H9 (cell line): Measurements from ENCODE around the gene OTUD3. TPM values are rescaled to one million over a fixed set of nuclear protein-coding genes. Genes with fewer than 3 reads are reported as not detected.

ENCODE experiments used
- DNase-seq: peaks from one replicate; pipeline ENCODE4 v3.0.0-alpha.2; 2017
- H2AFZ ChIP-seq: one replicate; pipeline ENCODE4 v1.6.1; 2013; ENCODE audit warnings: mild to moderate bottlenecking, low read length, control low read depth, moderate library complexity
- H2AK5ac ChIP-seq: 2 replicates; pipeline ENCODE4 v1.6.1; 2013; ENCODE audit warnings: low read length, control low read depth, mixed read lengths; ENCODE audit not compliant: insufficient read length
- H2BK120ac ChIP-seq: one replicate; pipeline ENCODE4 v1.6.1; 2013; ENCODE audit warnings: low read depth, mild to moderate bottlenecking, low read length, control low read depth, inconsistent platforms; ENCODE audit not compliant: poor library complexity, severe bottlenecking
- H2BK12ac ChIP-seq: 2 replicates; pipeline ENCODE4 v1.6.1; 2013; ENCODE audit warnings: low read length, control low read depth, mixed read lengths, low read depth; ENCODE audit not compliant: insufficient read length
- H2BK15ac ChIP-seq: 2 replicates; pipeline ENCODE4 v1.6.1; 2013; ENCODE audit warnings: low read depth, low read length, control low read depth
- H2BK20ac ChIP-seq: one replicate; pipeline ENCODE4 v1.6.1; 2013; ENCODE audit warnings: low read depth, mild to moderate bottlenecking, low read length, control low read depth, inconsistent platforms; ENCODE audit not compliant: poor library complexity, severe bottlenecking
- H2BK5ac ChIP-seq: 2 replicates; pipeline ENCODE4 v1.6.1; 2013; ENCODE audit warnings: low read length, control low read depth, mixed read lengths; ENCODE audit not compliant: insufficient read length
- H3K14ac ChIP-seq: 2 replicates; pipeline ENCODE4 v1.6.1; 2013; ENCODE audit warnings: low read length, control low read depth; ENCODE audit not compliant: insufficient read depth
- H3K18ac ChIP-seq: 2 replicates; pipeline ENCODE4 v1.6.1; 2013; ENCODE audit warnings: low read depth, mild to moderate bottlenecking, mixed read lengths, low read length, control low read depth; ENCODE audit not compliant: insufficient read length
- H3K23ac ChIP-seq: 2 replicates; pipeline ENCODE4 v1.6.1; 2013; ENCODE audit warnings: low read length, control low read depth, mixed read lengths, low read depth; ENCODE audit not compliant: insufficient read length
- H3K23me2 ChIP-seq: 2 replicates; pipeline ENCODE4 v1.6.1; 2013; ENCODE audit warnings: low read depth, mild to moderate bottlenecking, mixed read lengths, low read length, control low read depth; ENCODE audit not compliant: insufficient read length, poor library complexity, severe bottlenecking
- H3K27ac ChIP-seq: 2 replicates; pipeline ENCODE4 v1.5.1; 2013; ENCODE audit warnings: low read length, control low read depth, mixed read lengths, low read depth; ENCODE audit not compliant: insufficient read length
- H3K27me3 ChIP-seq: 2 replicates; pipeline ENCODE4 v1.6.1; 2013; ENCODE audit warnings: low read length, control low read depth, inconsistent platforms; ENCODE audit not compliant: insufficient read depth
- H3K4ac ChIP-seq: 2 replicates; pipeline ENCODE4 v1.6.1; 2013; ENCODE audit warnings: low read depth, mild to moderate bottlenecking, control low read depth, inconsistent platforms, low read length, moderate library complexity
- H3K4me1 ChIP-seq: 2 replicates; pipeline ENCODE4 v1.6.1; 2013; ENCODE audit warnings: low read length, control low read depth, inconsistent platforms; ENCODE audit not compliant: insufficient read depth
- H3K4me2 ChIP-seq: 2 replicates; pipeline ENCODE4 v1.6.1; 2013; ENCODE audit warnings: low read length, control low read depth, mixed read lengths; ENCODE audit not compliant: insufficient read length, insufficient read depth
- H3K56ac ChIP-seq: 2 replicates; pipeline ENCODE4 v1.6.1; 2013; ENCODE audit warnings: low read depth, mild to moderate bottlenecking, mixed read lengths, low read length, control low read depth; ENCODE audit not compliant: insufficient read length
- H3K79me1 ChIP-seq: 2 replicates; pipeline ENCODE4 v1.6.1; 2013; ENCODE audit warnings: low read depth, mild to moderate bottlenecking, moderate library complexity, low read length, control low read depth, inconsistent platforms; ENCODE audit not compliant: insufficient read depth, poor library complexity, severe bottlenecking
- H3K79me2 ChIP-seq: 2 replicates; pipeline ENCODE4 v1.6.1; 2013; ENCODE audit warnings: low read length, control low read depth, inconsistent platforms; ENCODE audit not compliant: insufficient read depth
- H3K9ac ChIP-seq: 2 replicates; pipeline ENCODE4 v1.6.1; 2013; ENCODE audit warnings: low read length, control low read depth, mixed read lengths; ENCODE audit not compliant: insufficient read length; ENCODE audit errors: extremely low read depth
- H3K9me3 ChIP-seq: one replicate; pipeline ENCODE4 v1.6.1; 2013; ENCODE audit warnings: low read depth, low read length, inconsistent platforms; ENCODE audit not compliant: control insufficient read depth
- H3T11ph ChIP-seq: one replicate; pipeline ENCODE4 v1.6.1; 2013; ENCODE audit warnings: mild to moderate bottlenecking, low read length, control low read depth, inconsistent platforms
- H4K20me1 ChIP-seq: one replicate; pipeline ENCODE4 v1.6.1; 2013; ENCODE audit not compliant: control insufficient read depth, insufficient read length, insufficient read depth
- H4K5ac ChIP-seq: 2 replicates; pipeline ENCODE4 v1.6.1; 2013; ENCODE audit warnings: low read depth, mild to moderate bottlenecking, mixed read lengths, low read length, control low read depth; ENCODE audit not compliant: insufficient read length
- H4K8ac ChIP-seq: replicated peaks from 2 replicates; pipeline ENCODE4 v1.6.1; 2013; ENCODE audit warnings: low read length, control low read depth, mixed read lengths, low read depth; ENCODE audit not compliant: insufficient read length
- H4K91ac ChIP-seq: 2 replicates; pipeline ENCODE4 v1.6.1; 2013; ENCODE audit warnings: low read depth, mild to moderate bottlenecking, moderate library complexity, mixed read lengths, low read length, control low read depth; ENCODE audit not compliant: insufficient read length
- H3K27ac Mint-ChIP-seq, 3 experiments: 2 replicates in 2 of 3; 3 replicates in 1 of 3; pipeline ENCODE4 v1.8.0; 2020 to 2021; ENCODE audit warnings: mixed read lengths in 3 of 3, mild to moderate bottlenecking in 1 of 3, moderate library complexity in 1 of 3
- H3K27me3 Mint-ChIP-seq: 2 replicates; pipeline ENCODE4 v1.8.0; 2021; ENCODE audit warnings: low read depth, mild to moderate bottlenecking, moderate library complexity, mixed read lengths
- H3K36me3 Mint-ChIP-seq, 3 experiments: 2 replicates in 2 of 3; 3 replicates in 1 of 3; pipeline ENCODE4 v1.8.0; 2020 to 2021; ENCODE audit warnings: low read depth in 3 of 3, mixed read lengths in 3 of 3; ENCODE audit not compliant: insufficient read depth in 1 of 3
- H3K4me1 Mint-ChIP-seq, 2 experiments: 2 replicates each; pipeline ENCODE4 v1.8.0; 2020; ENCODE audit warnings: mixed read lengths in 2 of 2
- H3K4me3 Mint-ChIP-seq, 2 experiments: 2 replicates in 1 of 2; 3 replicates in 1 of 2; pipeline ENCODE4 v1.8.0; 2020 to 2021; ENCODE audit warnings: mild to moderate bottlenecking in 2 of 2, mixed read lengths in 2 of 2, moderate library complexity in 1 of 2
- H3K9me3 Mint-ChIP-seq, 2 experiments: 2 replicates in 1 of 2; 3 replicates in 1 of 2; pipeline ENCODE4 v1.8.0; 2020; ENCODE audit warnings: mild to moderate bottlenecking in 2 of 2, mixed read lengths in 2 of 2, moderate library complexity in 1 of 2
- WGBS: extraction: QIAGEN DNeasy Blood & Tissue Kit; methylation state at CpG from one replicate; pipeline ENCODE4 v1.1.7; 2013; ENCODE audit warnings: missing lambda C conversion rate, low lambda C conversion rate, mixed read lengths; ENCODE audit not compliant: insufficient read length; ENCODE audit errors: extremely low coverage; 5-methylcytosine and 5-hydroxymethylcytosine counted together
- total RNA-seq: library from RNA; stranded (reverse); gene quantifications from 2 replicates; pipeline ENCODE4 v1.2.1, GENCODE V29; 2021
- TF ChIP-seq, protein P1 (sequence below): fragments of 200-600 bp; sonication (generic); conservative IDR thresholded peaks from 3 replicates; pipeline ENCODE4 v1.8.0; 2021; ENCODE audit warnings: antibody characterized with exemption, mild to moderate bottlenecking

OTUD3 gene
- total RNA-seq, 1 experiment from 2014 or later = 12.0 TPM

- Histone ChIP-seq H3K27ac (no peak overlapping the region), H2AK5ac (no peak overlapping the region), H3K4ac (no peak overlapping the region), H3K79me2 (no peaks in the 10 kb centered on the region), H3K56ac (no peak overlapping the region), H4K91ac (no peak overlapping the region), H3K23ac (no peak overlapping the region), H4K20me1 (no peaks in the 10 kb centered on the region), H2BK120ac (no peak overlapping the region), H4K8ac (no peak overlapping the region), H2AFZ (no peak overlapping the region), H2BK5ac (no peak overlapping the region), H3K18ac (no peak overlapping the region), H3K14ac (no peak overlapping the region), H4K5ac (no peak overlapping the region), H3T11ph (no peak overlapping the region), H2BK20ac (no peak overlapping the region), H3K23me2 (no peaks in the 10 kb centered on the region), H2BK15ac (no peak overlapping the region), H3K9me3 (no peaks in the 10 kb centered on the region), H2BK12ac (no peak overlapping the region), H3K79me1 (no peaks in the 10 kb centered on the region), H3K4me2 (no peak overlapping the region), H3K27me3 (peaks cover 3% of the 10 kb centered on the region; the same call in 1 of the 2 replicates), H3K9ac (no peak overlapping the region), H3K4me1 (peaks cover 4% of the 10 kb centered on the region; the same call in 1 of the 2 replicates)
- H3K27ac Mint-ChIP-seq = no peak overlapping the region
- no CpG with 5 or more reads among the region's 2 CpGs for WGBS
- peaks cover 5% of the 10 kb centered on the region; the same call in 1 of the 2 replicates for H3K27me3 Mint-ChIP-seq
- H3K4me3 Mint-ChIP-seq = no peak overlapping the region
- H3K36me3 Mint-ChIP-seq = no peaks in the 10 kb centered on the region; a peak in 1 of 7 replicates
- H3K9me3 Mint-ChIP-seq = peaks cover 0 to 2% of the 10 kb centered on the region in 2 experiments; a peak in 1 of 5 replicates
- no peak for DNase-seq
- TF ChIP-seq, protein P1, sequence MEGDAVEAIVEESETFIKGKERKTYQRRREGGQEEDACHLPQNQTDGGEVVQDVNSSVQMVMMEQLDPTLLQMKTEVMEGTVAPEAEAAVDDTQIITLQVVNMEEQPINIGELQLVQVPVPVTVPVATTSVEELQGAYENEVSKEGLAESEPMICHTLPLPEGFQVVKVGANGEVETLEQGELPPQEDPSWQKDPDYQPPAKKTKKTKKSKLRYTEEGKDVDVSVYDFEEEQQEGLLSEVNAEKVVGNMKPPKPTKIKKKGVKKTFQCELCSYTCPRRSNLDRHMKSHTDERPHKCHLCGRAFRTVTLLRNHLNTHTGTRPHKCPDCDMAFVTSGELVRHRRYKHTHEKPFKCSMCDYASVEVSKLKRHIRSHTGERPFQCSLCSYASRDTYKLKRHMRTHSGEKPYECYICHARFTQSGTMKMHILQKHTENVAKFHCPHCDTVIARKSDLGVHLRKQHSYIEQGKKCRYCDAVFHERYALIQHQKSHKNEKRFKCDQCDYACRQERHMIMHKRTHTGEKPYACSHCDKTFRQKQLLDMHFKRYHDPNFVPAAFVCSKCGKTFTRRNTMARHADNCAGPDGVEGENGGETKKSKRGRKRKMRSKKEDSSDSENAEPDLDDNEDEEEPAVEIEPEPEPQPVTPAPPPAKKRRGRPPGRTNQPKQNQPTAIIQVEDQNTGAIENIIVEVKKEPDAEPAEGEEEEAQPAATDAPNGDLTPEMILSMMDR = no peak
- peaks cover 8 to 11% of the 10 kb centered on the region in 2 experiments for H3K4me1 Mint-ChIP-seq
Observed at GRCh38 chr1:19945914-19946313, 63.7 kb downstream of the OTUD3 start.
